ENCODE data around the gene P2RX4.

DNA sequence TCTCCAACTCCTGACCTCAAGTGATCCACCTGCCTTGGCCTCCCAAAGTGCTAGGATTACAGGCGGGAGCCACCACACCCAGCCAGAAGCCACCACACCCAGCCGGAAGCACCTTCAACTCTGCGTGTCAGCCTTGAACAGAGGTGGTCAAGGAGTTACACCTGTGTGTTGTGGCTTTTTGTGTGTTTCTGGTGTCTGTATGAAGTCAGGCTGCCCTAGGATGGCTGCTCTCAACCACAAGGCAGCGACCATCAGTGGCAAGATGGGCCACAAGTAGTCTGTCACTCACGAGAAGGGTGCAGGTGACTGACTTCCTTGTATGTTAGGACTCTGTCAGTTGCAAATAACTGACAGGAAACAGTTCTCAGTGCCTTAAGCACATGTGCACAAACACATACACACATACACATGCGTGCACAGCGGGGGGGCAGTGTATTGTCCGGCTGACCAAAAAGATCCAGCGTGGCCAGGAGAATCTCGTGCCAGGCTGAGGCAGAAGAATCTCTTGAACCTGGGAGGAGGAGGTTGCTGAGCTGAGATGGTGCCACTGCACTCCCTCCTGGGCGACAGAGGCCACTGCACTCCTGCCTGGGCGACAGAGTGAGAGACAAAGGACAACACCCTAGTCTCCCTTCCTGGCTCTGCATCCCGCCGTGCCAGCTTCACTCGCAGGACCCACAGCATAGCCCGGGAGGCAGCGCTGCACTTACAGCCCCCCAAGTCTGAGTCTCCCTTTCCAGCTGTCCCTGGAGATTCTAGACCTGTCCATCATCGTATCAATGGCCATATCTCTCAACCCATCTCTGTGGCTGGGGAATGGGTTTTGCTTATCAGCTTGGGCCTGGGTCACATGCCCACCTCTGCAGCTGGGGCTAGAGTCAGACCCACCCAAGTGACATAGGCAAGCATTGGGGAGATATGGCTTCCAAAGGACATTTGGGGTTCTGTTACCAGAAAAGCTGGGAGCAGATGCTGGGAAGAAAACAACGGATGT, 13.7 kb downstream of the P2RX4 start:
- TF ChIP-seq POLR2AphosphoS5 (IDR thresholded peaks at IDR 0.05) (no peak), POLR2A (IDR thresholded peaks at IDR 0.05) (no peak)
- TF ChIP-seq, protein P1, sequence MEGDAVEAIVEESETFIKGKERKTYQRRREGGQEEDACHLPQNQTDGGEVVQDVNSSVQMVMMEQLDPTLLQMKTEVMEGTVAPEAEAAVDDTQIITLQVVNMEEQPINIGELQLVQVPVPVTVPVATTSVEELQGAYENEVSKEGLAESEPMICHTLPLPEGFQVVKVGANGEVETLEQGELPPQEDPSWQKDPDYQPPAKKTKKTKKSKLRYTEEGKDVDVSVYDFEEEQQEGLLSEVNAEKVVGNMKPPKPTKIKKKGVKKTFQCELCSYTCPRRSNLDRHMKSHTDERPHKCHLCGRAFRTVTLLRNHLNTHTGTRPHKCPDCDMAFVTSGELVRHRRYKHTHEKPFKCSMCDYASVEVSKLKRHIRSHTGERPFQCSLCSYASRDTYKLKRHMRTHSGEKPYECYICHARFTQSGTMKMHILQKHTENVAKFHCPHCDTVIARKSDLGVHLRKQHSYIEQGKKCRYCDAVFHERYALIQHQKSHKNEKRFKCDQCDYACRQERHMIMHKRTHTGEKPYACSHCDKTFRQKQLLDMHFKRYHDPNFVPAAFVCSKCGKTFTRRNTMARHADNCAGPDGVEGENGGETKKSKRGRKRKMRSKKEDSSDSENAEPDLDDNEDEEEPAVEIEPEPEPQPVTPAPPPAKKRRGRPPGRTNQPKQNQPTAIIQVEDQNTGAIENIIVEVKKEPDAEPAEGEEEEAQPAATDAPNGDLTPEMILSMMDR (IDR thresholded peaks at IDR 0.05), result peak in 2 of 3 donors; percentile 15 to 48
